Mesenchymal stem cell (in vitro differentiated cells and primary cell): ENCODE measurements around the gene ASTN2.

Experiments
- DNase-seq: peaks from one replicate; pipeline ENCODE4 v3.0.0-alpha.2; 2013
- H2AFZ ChIP-seq: one replicate; pipeline ENCODE4 v1.6.1; 2013; ENCODE audit warnings: low read depth, mild to moderate bottlenecking, control low read depth, inconsistent platforms, low read length, moderate library complexity
- H2AK5ac ChIP-seq: 2 replicates; pipeline ENCODE4 v1.6.1; 2013; ENCODE audit warnings: low read length, moderate library complexity, mild to moderate bottlenecking, inconsistent platforms; ENCODE audit not compliant: severe bottlenecking
- H2BK120ac ChIP-seq: one replicate; pipeline ENCODE4 v1.6.1; 2013; ENCODE audit warnings: low read depth, mild to moderate bottlenecking, inconsistent platforms, low read length, moderate library complexity
- H2BK12ac ChIP-seq, 2 experiments: one replicate each; pipeline ENCODE4 v1.6.1; 2013; ENCODE audit warnings: inconsistent platforms in 2 of 2, low read length in 2 of 2, mild to moderate bottlenecking in 2 of 2, moderate library complexity in 2 of 2, control low read depth in 1 of 2
- H2BK15ac ChIP-seq: one replicate; pipeline ENCODE4 v1.6.1; 2013; ENCODE audit warnings: mild to moderate bottlenecking, low read depth, inconsistent platforms; ENCODE audit not compliant: poor library complexity, severe bottlenecking
- H2BK5ac ChIP-seq: 2 replicates; pipeline ENCODE4 v1.6.1; 2013; ENCODE audit warnings: low read depth, mild to moderate bottlenecking, low read length, control low read depth, inconsistent platforms; ENCODE audit not compliant: poor library complexity, severe bottlenecking
- H3K14ac ChIP-seq, 2 experiments: one replicate each; pipeline ENCODE4 v1.6.1; 2013; ENCODE audit warnings: inconsistent platforms in 2 of 2, low read length in 2 of 2, control low read depth in 1 of 2, mild to moderate bottlenecking in 1 of 2, moderate library complexity in 1 of 2
- H3K18ac ChIP-seq, 2 experiments: one replicate each; pipeline ENCODE4 v1.6.1; 2013; ENCODE audit warnings: inconsistent platforms in 2 of 2, low read length in 2 of 2, control low read depth in 1 of 2, low read depth in 1 of 2, mild to moderate bottlenecking in 1 of 2
- H3K23ac ChIP-seq, 2 experiments: one replicate each; pipeline ENCODE4 v1.6.1; 2013; ENCODE audit warnings: inconsistent platforms in 2 of 2, low read length in 2 of 2, mild to moderate bottlenecking in 2 of 2, moderate library complexity in 2 of 2, control low read depth in 1 of 2
- H3K27ac ChIP-seq: 2 replicates; pipeline ENCODE4 v1.5.1; 2013; ENCODE audit warnings: mild to moderate bottlenecking, moderate library complexity, low read length, control low read depth, inconsistent platforms; ENCODE audit not compliant: poor library complexity, severe bottlenecking
- H3K27me3 ChIP-seq, 2 experiments: 2 replicates each; pipeline versions ENCODE4 v1.6.1 to v1.7.0; 2013; ENCODE audit warnings: low read length in 2 of 2, mild to moderate bottlenecking in 2 of 2, moderate library complexity in 2 of 2, control low read depth in 1 of 2, inconsistent platforms in 1 of 2; ENCODE audit not compliant: control insufficient read depth in 1 of 2, insufficient read depth in 1 of 2
- H3K36me3 ChIP-seq, 2 experiments: 2 replicates each; pipeline versions ENCODE4 v1.6.1 to v1.7.0; 2013; ENCODE audit warnings: low read length in 2 of 2, control low read depth in 1 of 2, inconsistent platforms in 1 of 2, low read depth in 1 of 2, mild to moderate bottlenecking in 1 of 2; ENCODE audit not compliant: insufficient read depth in 2 of 2, control insufficient read depth in 1 of 2
- H3K4ac ChIP-seq, 2 experiments: one replicate each; pipeline ENCODE4 v1.6.1; 2013; ENCODE audit warnings: inconsistent platforms in 2 of 2, low read length in 2 of 2, mild to moderate bottlenecking in 2 of 2, moderate library complexity in 2 of 2, control low read depth in 1 of 2, low read depth in 1 of 2
- H3K4me1 ChIP-seq: 2 replicates; pipeline ENCODE4 v1.6.1; 2013; ENCODE audit warnings: low read depth, low read length, control low read depth; ENCODE audit not compliant: control insufficient read depth, insufficient read depth
- H3K4me2 ChIP-seq: 2 replicates; pipeline ENCODE4 v1.6.1; 2013; ENCODE audit warnings: low read length, mild to moderate bottlenecking, inconsistent platforms; ENCODE audit not compliant: poor library complexity, severe bottlenecking
- H3K4me3 ChIP-seq, 2 experiments: 2 replicates each; pipeline versions ENCODE4 v1.5.1 to v1.7.0; 2013; ENCODE audit warnings: low read length in 2 of 2, mild to moderate bottlenecking in 2 of 2, control low read depth in 1 of 2, low read depth in 1 of 2; ENCODE audit not compliant: insufficient read depth in 1 of 2
- H3K79me1 ChIP-seq: replicated peaks from 2 replicates; pipeline ENCODE4 v1.6.1; 2013; ENCODE audit warnings: mild to moderate bottlenecking, control low read depth, low read length, inconsistent platforms; ENCODE audit not compliant: poor library complexity, severe bottlenecking
- H3K9ac ChIP-seq: 2 replicates; pipeline ENCODE4 v1.7.0; 2013; ENCODE audit warnings: mild to moderate bottlenecking, low read length, moderate library complexity
- H3K9me3 ChIP-seq: 2 replicates; pipeline ENCODE4 v1.7.0; 2013; ENCODE audit warnings: mild to moderate bottlenecking, low read length; ENCODE audit not compliant: control insufficient read depth
- H4K8ac ChIP-seq: one replicate; pipeline ENCODE4 v1.6.1; 2013; ENCODE audit warnings: inconsistent platforms, mild to moderate bottlenecking, low read length, moderate library complexity
- H4K91ac ChIP-seq: one replicate; pipeline ENCODE4 v1.6.1; 2013; ENCODE audit warnings: mild to moderate bottlenecking, low read length, inconsistent platforms
- WGBS: methylation state at CpG from one replicate; pipeline ENCODE4 v1.1.7; 2013; ENCODE audit warnings: mixed read lengths; 5-methylcytosine and 5-hydroxymethylcytosine counted together

The ASTN2 gene

GRCh38 chr9:116939614-116940013, 475.2 kb downstream of the ASTN2 start:
- H4K8ac ChIP-seq: no peak overlapping the region
- peak; percentile 35 for DNase-seq

GRCh38 chr9:116939161-116939560, 475.7 kb downstream of the ASTN2 start:
- H4K91ac ChIP-seq: no peak overlapping the region
- no peak overlapping the region for H3K4me2 ChIP-seq
- no peak overlapping the region for H3K18ac ChIP-seq
- no peak overlapping the region for H4K8ac ChIP-seq
- no CpG with 5 or more reads among the region's 1 CpG for WGBS
- H3K4ac ChIP-seq: no peak overlapping the region
- H3K9ac ChIP-seq: no peak overlapping the region
- no peak for DNase-seq
- H2BK15ac ChIP-seq: no peak overlapping the region
- no peaks in the 10 kb centered on the region for H3K9me3 ChIP-seq
- no peak overlapping the region for H2BK120ac ChIP-seq
- no peaks in the 10 kb centered on the region for H3K27me3 ChIP-seq
- H2AFZ ChIP-seq: no peak overlapping the region
- no peaks in the 10 kb centered on the region for H3K79me1 ChIP-seq
- H3K27ac ChIP-seq: no peak overlapping the region
- H3K4me1 ChIP-seq: no peaks in the 10 kb centered on the region
- no peak overlapping the region for H2BK5ac ChIP-seq
- H3K36me3 ChIP-seq: no peaks in the 10 kb centered on the region
- no peak overlapping the region for H2AK5ac ChIP-seq
- no peak overlapping the region for H3K4me3 ChIP-seq
- H3K14ac ChIP-seq: no peak overlapping the region
- no peak overlapping the region for H3K23ac ChIP-seq
- H2BK12ac ChIP-seq: no peak overlapping the region

More at GRCh38 chr9:116939614-116940013, 475.2 kb downstream of the ASTN2 start:
- Histone ChIP-seq H3K4me3 (no peak overlapping the region), H2BK120ac (no peak overlapping the region), H3K79me1 (no peaks in the 10 kb centered on the region), H3K27me3 (no peaks in the 10 kb centered on the region), H3K4me1 (no peaks in the 10 kb centered on the region), H3K23ac (no peak overlapping the region), H3K9me3 (no peaks in the 10 kb centered on the region), H4K91ac (no peak overlapping the region), H2BK15ac (no peak overlapping the region), H3K4ac (no peak overlapping the region), H3K18ac (no peak overlapping the region), H2BK5ac (no peak overlapping the region), H2AK5ac (no peak overlapping the region), H3K36me3 (no peaks in the 10 kb centered on the region), H2AFZ (no peak overlapping the region), H3K14ac (no peak overlapping the region), H3K9ac (no peak overlapping the region), H2BK12ac (no peak overlapping the region), H3K4me2 (no peak overlapping the region), H3K27ac (no peak overlapping the region)
- 72% methylated on average over 3 of the region's 3 CpGs for WGBS

GRCh38 chr9:116937361-116937760, 477.5 kb downstream of the ASTN2 start:
- H3K27ac ChIP-seq: no peak overlapping the region
- no peaks in the 10 kb centered on the region for H3K36me3 ChIP-seq
- no peak overlapping the region for H3K4me3 ChIP-seq
- no peak overlapping the region for H2BK15ac ChIP-seq
- DNase-seq: no peak
- no peak overlapping the region for H3K4ac ChIP-seq
- H2BK5ac ChIP-seq: no peak overlapping the region
- no peak overlapping the region for H2AFZ ChIP-seq
- H4K91ac ChIP-seq: no peak overlapping the region
- H3K18ac ChIP-seq: no peak overlapping the region
- H3K9ac ChIP-seq: no peak overlapping the region
- H3K79me1 ChIP-seq: no peaks in the 10 kb centered on the region
- no peaks in the 10 kb centered on the region for H3K27me3 ChIP-seq
- H4K8ac ChIP-seq: no peak overlapping the region
- H3K4me1 ChIP-seq: no peaks in the 10 kb centered on the region
- H3K23ac ChIP-seq: no peak overlapping the region
- H2AK5ac ChIP-seq: no peak overlapping the region
- no peak overlapping the region for H2BK120ac ChIP-seq
- no peak overlapping the region for H3K4me2 ChIP-seq
- H2BK12ac ChIP-seq: no peak overlapping the region
- H3K9me3 ChIP-seq: no peaks in the 10 kb centered on the region
- no peak overlapping the region for H3K14ac ChIP-seq

GRCh38 chr9:116935149-116935897, 479.5 kb downstream of the ASTN2 start:
- Histone ChIP-seq H3K27ac (no peak overlapping the region), H3K4me1 (no peaks in the 10 kb centered on the region), H4K8ac (no peak overlapping the region), H3K14ac (no peak overlapping the region), H2AK5ac (no peak overlapping the region), H2BK12ac (no peak overlapping the region), H2AFZ (no peak overlapping the region), H4K91ac (no peak overlapping the region), H3K36me3 (no peaks in the 10 kb centered on the region), H2BK5ac (no peak overlapping the region), H2BK120ac (no peak overlapping the region), H3K4me2 (no peak overlapping the region), H3K27me3 (no peaks in the 10 kb centered on the region), H2BK15ac (no peak overlapping the region), H3K9me3 (no peaks in the 10 kb centered on the region), H3K4me3 (no peak overlapping the region), H3K4ac (no peak overlapping the region), H3K23ac (no peak overlapping the region), H3K79me1 (no peaks in the 10 kb centered on the region), H3K18ac (no peak overlapping the region), H3K9ac (no peak overlapping the region)
- DNase-seq: no peak
- WGBS: no CpG with 5 or more reads among the region's 5 CpGs
